HepG2 (cell line): ENCODE measurements around the gene PALS1. TPM values are rescaled to one million over a fixed set of nuclear protein-coding genes. Genes with fewer than 3 reads are reported as not detected.

Experiments
- ATAC-seq: fragments of 200-7000 bp; cut with Tn5 transposase; 3 replicates; pipeline ENCODE4 v1.9.1; 2020; ENCODE audit warnings: mild to moderate bottlenecking, moderate library complexity
- BruUV-seq: library from RNA; stranded (reverse); fragments of 400-500 nt; replicated peaks from 2 replicates; lab custom pipeline; 2021; lab: Mats Ljungman, UMichigan
- CTCF ChIA-PET: fragments of 300-600 bp; formaldehyde crosslinking; extraction: SDS; loops from one replicate; lab custom pipeline; 2021; ENCODE audit warnings: low total read pairs, inconsistent platforms, low intra/inter-chr PET ratio; lab: Yijun Ruan, JAX
- POLR2A ChIA-PET: fragments of 350-600 bp; sonication (Branson Sonifier 250); formaldehyde crosslinking; loops from one replicate; lab custom pipeline; 2020; ENCODE audit warnings: antibody characterized with exemption, inconsistent platforms; lab: Yijun Ruan, JAX
- DNase-seq: peaks from one replicate; pipeline ENCODE4 v3.0.0-alpha.2; 2015; ENCODE audit warnings: low spot score
- FAIRE-seq: peaks from 3 replicates; lab custom pipeline; 2011; peaks lifted over from hg19 to GRCh38; lab: Jason Lieb, UNC
- H2AFZ ChIP-seq: one replicate; pipeline ENCODE4 v1.6.1; 2011; ENCODE audit warnings: low read length, inconsistent platforms
- H3K27ac ChIP-seq: fragments of 300-600 bp; 3 replicates; pipeline ENCODE4 v1.8.0; 2011; ENCODE audit warnings: mixed run types, mild to moderate bottlenecking, mixed read lengths, low read length, inconsistent platforms; ENCODE audit not compliant: insufficient read depth; ENCODE audit errors: extremely low read length
- H3K27me3 ChIP-seq, 2 experiments: fragments of 200-600 bp in 1 of 2; 2 replicates in 1 of 2; 3 replicates in 1 of 2; pipeline versions ENCODE4 v1.6.0 to v1.8.0; 2011; ENCODE audit warnings: low read length in 2 of 2, mild to moderate bottlenecking in 2 of 2, moderate library complexity in 2 of 2, inconsistent platforms in 1 of 2; ENCODE audit not compliant: insufficient read depth in 2 of 2, control insufficient read depth in 1 of 2
- H3K36me3 ChIP-seq, 2 experiments: fragments of 200-600 bp in 1 of 2; replicated peaks in 1 of 2; 2 replicates in 1 of 2; 3 replicates in 1 of 2; pipeline versions ENCODE4 v1.5.1 to v1.8.0; 2011; ENCODE audit warnings: low read length in 2 of 2, inconsistent platforms in 1 of 2; ENCODE audit not compliant: insufficient read depth in 2 of 2, control insufficient read depth in 1 of 2
- H3K4me1 ChIP-seq: 2 replicates; pipeline ENCODE4 v1.5.1; 2012; ENCODE audit warnings: low read length, inconsistent platforms; ENCODE audit not compliant: insufficient read depth
- H3K4me2 ChIP-seq: 2 replicates; pipeline ENCODE4 v1.6.0; 2011; ENCODE audit warnings: low read depth, low read length, inconsistent platforms
- H3K4me3 ChIP-seq, 3 experiments: fragments of 200-600 bp in 1 of 3; sonication (generic), shearing (Covaris generic) in 1 of 3; replicated peaks in 1 of 3; 2 replicates each; pipeline ENCODE4 v1.5.1; 2011 to 2016; ENCODE audit warnings: low read length in 3 of 3, inconsistent platforms in 2 of 3, low read depth in 2 of 3, mild to moderate bottlenecking in 2 of 3, control low read depth in 1 of 3, mixed read lengths in 1 of 3; ENCODE audit not compliant: insufficient read depth in 1 of 3
- H3K79me2 ChIP-seq: one replicate; pipeline ENCODE4 v1.6.1; 2011; ENCODE audit warnings: low read length, inconsistent platforms; ENCODE audit not compliant: insufficient read depth
- H3K9ac ChIP-seq: 2 replicates; pipeline ENCODE4 v1.6.0; 2011; ENCODE audit warnings: mild to moderate bottlenecking, low read depth, low read length, inconsistent platforms; ENCODE audit not compliant: insufficient read depth
- H3K9me3 ChIP-seq: 2 replicates; pipeline ENCODE4 v1.5.1; 2012; ENCODE audit warnings: mild to moderate bottlenecking, low read length
- H4K20me1 ChIP-seq: 2 replicates; pipeline ENCODE4 v1.6.0; 2011; ENCODE audit warnings: inconsistent platforms, mild to moderate bottlenecking, low read length, moderate library complexity; ENCODE audit not compliant: insufficient read depth
- ADNP ChIP-seq: sonication (generic); formaldehyde crosslinking; IDR thresholded peaks from 2 replicates; pipeline ENCODE4 v1.4.0; 2020; ENCODE audit warnings: missing genetic modification reagents
- ATF6 ChIP-seq: sonication (generic); formaldehyde crosslinking; conservative IDR thresholded peaks from 2 replicates; pipeline ENCODE4 v1.4.0; 2020; ENCODE audit warnings: missing genetic modification reagents
- BORCS8-MEF2B ChIP-seq: sonication (generic); formaldehyde crosslinking; IDR thresholded peaks from 2 replicates; pipeline ENCODE4 v1.8.0; 2022; ENCODE audit warnings: mild to moderate bottlenecking, missing genetic modification reagents
- DNMT1 ChIP-seq: sonication (generic); formaldehyde crosslinking; IDR thresholded peaks from 2 replicates; pipeline ENCODE4 v1.5.1; 2020; ENCODE audit warnings: mild to moderate bottlenecking, missing genetic modification reagents
- DZIP1 ChIP-seq: sonication (generic); formaldehyde crosslinking; IDR thresholded peaks from 2 replicates; pipeline ENCODE4 v1.5.0; 2020; ENCODE audit warnings: mild to moderate bottlenecking, missing genetic modification reagents
- E2F2 ChIP-seq: sonication (generic); formaldehyde crosslinking; IDR thresholded peaks from 2 replicates; pipeline ENCODE4 v1.4.0; 2020; ENCODE audit warnings: missing genetic modification reagents, borderline replicate concordance
- GZF1 ChIP-seq: sonication (generic); formaldehyde crosslinking; IDR thresholded peaks from 2 replicates; pipeline ENCODE4 v1.5.1; 2020; ENCODE audit warnings: mild to moderate bottlenecking, missing genetic modification reagents
- KLF13 ChIP-seq: sonication (generic); formaldehyde crosslinking; IDR thresholded peaks from 2 replicates; pipeline ENCODE4 v1.4.0; 2020; ENCODE audit warnings: mild to moderate bottlenecking, missing genetic modification reagents
- NRL ChIP-seq: sonication (generic); formaldehyde crosslinking; IDR thresholded peaks from 2 replicates; pipeline ENCODE4 v1.5.0; 2020; ENCODE audit warnings: missing genetic modification reagents, mild to moderate bottlenecking, moderate library complexity, borderline replicate concordance
- RCOR2 ChIP-seq: IDR thresholded peaks from 2 replicates; pipeline ENCODE4 v1.6.1; 2016; ENCODE audit warnings: missing biosample characterization, missing genetic modification reagents
- SOX5 ChIP-seq: IDR thresholded peaks from 2 replicates; pipeline ENCODE4 v1.6.1; 2016; ENCODE audit warnings: borderline replicate concordance
- ZNF282 ChIP-seq: fragments of 450-650 bp; IDR thresholded peaks from 2 replicates; pipeline ENCODE4 v1.6.1; 2018; ENCODE audit not compliant: partially characterized antibody
- ZNF501 ChIP-seq: sonication (generic); formaldehyde crosslinking; IDR thresholded peaks from 2 replicates; pipeline ENCODE4 v1.5.1; 2020; ENCODE audit warnings: mild to moderate bottlenecking, moderate library complexity, missing genetic modification reagents
- ZNF510 ChIP-seq: sonication (generic); formaldehyde crosslinking; IDR thresholded peaks from 2 replicates; pipeline ENCODE4 v1.4.0; 2020; ENCODE audit warnings: low read depth, mild to moderate bottlenecking, missing genetic modification reagents
- ZNF550 ChIP-seq: sonication (generic); formaldehyde crosslinking; IDR thresholded peaks from 2 replicates; pipeline ENCODE4 v1.4.0; 2020; ENCODE audit warnings: mild to moderate bottlenecking, missing genetic modification reagents, borderline replicate concordance
- ZNF557 ChIP-seq: sonication (generic); formaldehyde crosslinking; IDR thresholded peaks from 2 replicates; pipeline ENCODE4 v1.4.0; 2020; ENCODE audit warnings: missing genetic modification reagents
- WGBS: methylation state at CpG from one replicate; pipeline ENCODE4 v1.1.6; 2017; ENCODE audit warnings: low lambda C conversion rate; 5-methylcytosine and 5-hydroxymethylcytosine counted together
- in situ Hi-C: cut with HindIII; loops from 2 replicates; pipeline ENCODE4 v1.10.0; 2017; ENCODE audit warnings: low pct_unique_long_range_greater_than_20kb; ENCODE audit not compliant: extremely low pct_ligation_motif_present
- intact Hi-C: fragments of 100-400 bp; cut with micrococcal nuclease; formaldehyde crosslinking; loops from one replicate; pipeline ENCODE4 v1.10.0; 2022; ENCODE audit not compliant: unreplicated experiment
- polyA plus RNA-seq, 8 experiments: library from polyadenylated mRNA; depleted of rRNA in 3 of 8; stranded (reverse) in 7 of 8; unstranded in 1 of 8; fragments of >200 nt; fragmentation: Illumina TruSeq in 4 of 8; extraction: Trizol in 4 of 8; gene quantifications; 2 replicates each; pipeline versions ENCODE4 v1.2.1 to v1.2.3, GENCODE V29; 2011 to 2016; ENCODE audit warnings: low read depth in 4 of 8, missing spikeins in 1 of 8, mixed read lengths in 1 of 8; ENCODE audit not compliant: insufficient read depth in 1 of 8
- total RNA-seq, 5 experiments: library from RNA; depleted of rRNA; stranded (reverse); fragments of >200 nt; fragmentation: Illumina TruSeq; extraction: Trizol; gene quantifications; 2 replicates each; pipeline ENCODE4 v1.2.3, GENCODE V29; 2016; ENCODE audit warnings: low read depth in 1 of 5

The PALS1 gene
- total and polyA plus RNA-seq, 2 of the 13 experiments (the other 11 are each of a cell fraction or from before 2014, with no cell fraction given) = 8.8 to 20.0 TPM

GRCh38 chr14:67218126-67218525 lies 23.1 kb upstream of the PALS1 start (continued):
- TF ChIP-seq DZIP1 (CRISPR knock-in tag) (no peak), E2F2 (no peak), KLF13 (CRISPR knock-in tag) (no peak), NRL (CRISPR knock-in tag) (no peak), BORCS8-MEF2B (CRISPR knock-in tag) (no peak), RCOR2 (CRISPR knock-in tag) (no peak)

GRCh38 chr14:67221248-67221981 lies 19.8 kb upstream of the PALS1 start:
- POLR2A ChIA-PET = no interaction called here
- Histone ChIP-seq H3K27me3 (0 out of 5 replicates have a peak, but pooled peaks cover 0 to 4% of the 10 kb centered on the region in 2 experiments), H3K9ac (no peak overlapping the region), H3K9me3 (no peaks in the 10 kb centered on the region), H3K4me1 (no peaks in the 10 kb centered on the region), H4K20me1 (no peaks in the 10 kb centered on the region), H3K4me2 (no peak overlapping the region), H3K27ac (no peak overlapping the region), H3K79me2 (no peaks in the 10 kb centered on the region), H3K4me3 (no peak overlapping the region), H2AFZ (no peak overlapping the region), H3K36me3 (no peaks in the 10 kb centered on the region)
- WGBS = 55% methylated on average over 6 of the region's 6 CpGs
- in situ Hi-C loops = no loop called here
- no peak for FAIRE-seq
- no peak for ATAC-seq
- no peak for DNase-seq
- intact Hi-C loops = no loop called here
- no TSS peak for BruUV-seq
- CTCF ChIA-PET = no interaction called here
- TF ChIP-seq ZNF557 (CRISPR knock-in tag) (no peak), DNMT1 (CRISPR knock-in tag) (no peak), ZNF550 (no peak), ZNF282 (no peak), GZF1 (CRISPR knock-in tag) (no peak), SOX5 (no peak), ATF6 (CRISPR knock-in tag) (no peak), KLF13 (CRISPR knock-in tag) (no peak), ADNP (CRISPR knock-in tag) (no peak), ZNF501 (CRISPR knock-in tag) (no peak), ZNF510 (CRISPR knock-in tag) (no peak)
